OCI-LY3 (cell line): ENCODE measurements around the gene CIITA.
"Not testable (repeated sequence)": the region's sequence is repeated elsewhere in the genome, so short reads cannot be mapped to it uniquely, and the experiment has no call there.

Experiments
- CTCF ChIP-seq: fragments of 200-600, 300-600 bp; sonication (generic); IDR thresholded peaks from 2 replicates; pipeline ENCODE4 v1.5.1; 2014; ENCODE audit warnings: antibody characterized with exemption, low read length, low read depth
- EZH2phosphoT487 ChIP-seq: fragments of 200-600 bp; shearing (Covaris generic); IDR thresholded peaks from 2 replicates; pipeline ENCODE4 v1.6.1; 2018; ENCODE audit warnings: antibody characterized with exemption, mixed run types, low read depth

DNA sequence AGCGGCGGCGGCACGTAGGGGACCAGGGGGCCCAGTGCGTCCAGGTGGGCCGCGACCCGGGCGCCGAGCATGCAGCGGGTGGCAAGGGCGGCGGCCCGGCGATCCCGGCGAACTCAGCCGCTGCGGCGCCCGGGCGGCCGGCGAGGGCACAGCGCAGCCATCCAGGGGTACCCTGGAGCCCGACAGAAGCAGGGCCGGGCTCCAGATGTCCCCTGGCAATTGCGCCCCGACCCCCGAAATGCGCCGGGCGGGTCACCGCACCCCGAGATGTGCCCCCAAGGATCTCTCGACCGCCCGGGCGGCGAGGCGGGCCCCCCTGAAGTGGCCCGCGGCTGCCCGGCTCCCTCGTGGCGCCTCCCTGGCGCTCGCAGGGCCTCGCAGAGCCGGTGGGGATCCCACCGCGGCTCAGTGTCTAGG lies 64.9 kb downstream of the CIITA start:
- not testable (repeated sequence) for TF ChIP-seq CTCF, EZH2phosphoT487
